ENCODE data around the gene NLN. TPM values are rescaled to one million over a fixed set of nuclear protein-coding genes. Genes with fewer than 3 reads are reported as not detected.
A peak's percentile ranks its signal among the peaks of the same experiment; 100 is the strongest.
"Not testable (repeated sequence)": the region's sequence is repeated elsewhere in the genome, so short reads cannot be mapped to it uniquely, and the experiment has no call there.

Gene NLN
- total RNA-seq, 1 donor from 2014 or later: 4.7 TPM

GRCh38 chr5:65722575-65723403, 784 bp downstream of the NLN start:
- DNase-seq (ENCODE audit: low spot score in 2 of 2): peak in 1 of 2 donors; percentile 63
- intact Hi-C loops (cut with DNase I): loop anchor here (1.0 to 10.0 kb wide), 5 partner anchors 98 to 1558 kb away; partner anchors contain the start of genes CENPK, ERBIN, PPWD1 and RNF180
- peaks cover 0 to 4% of the 10 kb centered on the region in 2 donors for H3K4me1 ChIP-seq
- H3K9me3 ChIP-seq: no peaks in the 10 kb centered on the region
- peak overlapping the region; percentile 89 to 97 for H3K4me3 ChIP-seq
- H3K27ac ChIP-seq: peak overlapping the region; percentile 62 to 86
- no peak for TF ChIP-seq CTCF (IDR thresholded peaks at IDR 0.05)
- H3K27me3 ChIP-seq: no peaks in the 10 kb centered on the region
- no peaks in the 10 kb centered on the region for H3K36me3 ChIP-seq

- Histone ChIP-seq H3K27me3 (no peaks in the 10 kb centered on the region), H3K9me3 (no peaks in the 10 kb centered on the region), H3K4me1 (no peaks in the 10 kb centered on the region), H3K4me3 (no peak overlapping the region), H3K27ac (no peak overlapping the region), H3K36me3 (no peaks in the 10 kb centered on the region)
- no peak for DNase-seq (ENCODE audit: low spot score in 2 of 2)
- intact Hi-C loops (cut with DNase I): loop anchor here (10.0 kb wide), 2 partner anchors 197 to 1563 kb away; partner anchors contain the start of genes ERBIN and RNF180
- no peak for TF ChIP-seq CTCF (IDR thresholded peaks at IDR 0.05)
Observed at GRCh38 chr5:65727491-65728156, 5.6 kb downstream of the NLN start.

- TF ChIP-seq CTCF (IDR thresholded peaks at IDR 0.05): no peak
- H3K4me1 ChIP-seq: no peaks in the 10 kb centered on the region
- H3K27me3 ChIP-seq: no peaks in the 10 kb centered on the region
- DNase-seq (ENCODE audit: low spot score in 2 of 2): no peak
- no peak overlapping the region for H3K4me3 ChIP-seq
- intact Hi-C loops (cut with DNase I): loop anchor here (10.0 kb wide), 2 partner anchors 197 to 1563 kb away; partner anchors contain the start of genes ERBIN and RNF180
- no peak overlapping the region for H3K27ac ChIP-seq
- H3K9me3 ChIP-seq: no peaks in the 10 kb centered on the region
- no peaks in the 10 kb centered on the region for H3K36me3 ChIP-seq
Observed at GRCh38 chr5:65728218-65728617, 6.2 kb downstream of the NLN start.

GRCh38 chr5:65730910-65731309, 8.9 kb downstream of the NLN start:
- intact Hi-C loops (cut with DNase I): no loop called here
- Histone ChIP-seq H3K4me3 (no peak overlapping the region), H3K4me1 (no peaks in the 10 kb centered on the region), H3K27ac (no peak overlapping the region), H3K27me3 (no peaks in the 10 kb centered on the region), H3K9me3 (no peaks in the 10 kb centered on the region), H3K36me3 (no peaks in the 10 kb centered on the region)
- no peak for TF ChIP-seq CTCF (IDR thresholded peaks at IDR 0.05)
- no peak for DNase-seq (ENCODE audit: low spot score in 2 of 2)

GRCh38 chr5:65732046-65732445, 10.0 kb downstream of the NLN start:
- H3K27ac ChIP-seq; H3K27me3 ChIP-seq; H3K4me1 ChIP-seq; H3K36me3 ChIP-seq; H3K4me3 ChIP-seq; H3K9me3 ChIP-seq; intact Hi-C loops (cut with DNase I): not testable (repeated sequence)
- DNase-seq (ENCODE audit: low spot score in 2 of 2): peak in 1 of 2 donors; percentile 35

- H3K27me3 ChIP-seq; H3K36me3 ChIP-seq; H3K27ac ChIP-seq; H3K4me3 ChIP-seq; DNase-seq (ENCODE audit: low spot score in 2 of 2); H3K4me1 ChIP-seq; intact Hi-C loops (cut with DNase I); H3K9me3 ChIP-seq: not testable (repeated sequence)
Observed at GRCh38 chr5:65734196-65734775, 12.3 kb downstream of the NLN start.
